Activated B cell treated with CpG ODN at 0.5 μM for 24 hours (primary cell): ENCODE results near the gene RNASE7. TPM values are rescaled to one million over a fixed set of nuclear protein-coding genes. Genes with fewer than 3 reads are reported as not detected.

Experiments used
- ATAC-seq: fragments of 200-7000 bp; cut with Tn5 transposase; one replicate; pipeline ENCODE4 v1.10.0; 2021; ENCODE audit warnings: low read depth, mild to moderate bottlenecking, moderate library complexity
- CTCF ChIA-PET: fragments of 350-600 bp; sonication (Branson Sonifier 250); formaldehyde crosslinking; loops from one replicate; lab custom pipeline; 2021; ENCODE audit warnings: antibody characterized with exemption; lab: Charles Lee
- POLR2A ChIA-PET: fragments of 350-600 bp; sonication (Branson Sonifier 250); formaldehyde crosslinking; loops from one replicate; lab custom pipeline; 2021; ENCODE audit warnings: antibody characterized with exemption; lab: Charles Lee
- DNase-seq: peaks from one replicate; pipeline ENCODE4 v3.0.0; 2022
- H3K27ac Mint-ChIP-seq: one replicate; pipeline ENCODE4 v1.8.0; 2020; ENCODE audit warnings: mixed read lengths
- H3K27me3 Mint-ChIP-seq: one replicate; pipeline ENCODE4 v1.8.0; 2021; ENCODE audit warnings: mixed read lengths
- H3K36me3 Mint-ChIP-seq: one replicate; pipeline ENCODE4 v1.8.0; 2021; ENCODE audit warnings: low read depth, mixed read lengths
- H3K4me1 Mint-ChIP-seq: one replicate; pipeline ENCODE4 v1.8.0; 2021; ENCODE audit warnings: mixed read lengths
- H3K4me3 Mint-ChIP-seq: one replicate; pipeline ENCODE4 v1.8.0; 2020; ENCODE audit warnings: mild to moderate bottlenecking, mixed read lengths
- H3K9me3 Mint-ChIP-seq: one replicate; pipeline ENCODE4 v1.8.0; 2020; ENCODE audit warnings: mixed read lengths
- CTCF ChIP-seq: fragments of 200-600 bp; IDR thresholded peaks from one replicate; pipeline ENCODE4 v1.8.0; 2022; ENCODE audit warnings: antibody characterized with exemption, mild to moderate bottlenecking
- intact Hi-C: fragments of 100-400 bp; cut with micrococcal nuclease; formaldehyde crosslinking; loops from one replicate; pipeline ENCODE4 v1.15.1; 2024
- total RNA-seq: library from RNA; stranded (reverse); gene quantifications from 2 replicates; pipeline ENCODE4 v1.2.3, GENCODE V29; 2022

The RNASE7 gene
- total RNA-seq, 1 donor from 2014 or later: not detected

GRCh38 chr14:21011136-21011535, 31.0 kb upstream of the RNASE7 start:
- H3K9me3 Mint-ChIP-seq: no peaks in the 10 kb centered on the region
- TF ChIP-seq CTCF: no peak
- ChIA-PET CTCF (interaction anchor here (1.1 to 12.2 kb wide), 5 partner anchors 21 to 95 kb away, joined by 3 to 257 read pairs (median 15); partner anchors contain the start of genes TMEM253 and ZNF219), POLR2A (interaction anchor here (1.3 to 1.9 kb wide), 2 partner anchors 60 to 93 kb away, joined by 3 to 4 read pairs; no protein-coding TSS in a partner anchor)
- no peak for ATAC-seq
- no peak for DNase-seq
- H3K27ac Mint-ChIP-seq: no peak overlapping the region
- H3K4me3 Mint-ChIP-seq: no peak overlapping the region
- H3K36me3 Mint-ChIP-seq: no peaks in the 10 kb centered on the region
- H3K4me1 Mint-ChIP-seq: no peaks in the 10 kb centered on the region
- intact Hi-C loops: no loop called here
- H3K27me3 Mint-ChIP-seq: peaks cover 29% of the 10 kb centered on the region

- DNase-seq: peak; percentile 52
- H3K27me3 Mint-ChIP-seq: peaks cover 37% of the 10 kb centered on the region
- H3K9me3 Mint-ChIP-seq: no peaks in the 10 kb centered on the region
- no peak overlapping the region for H3K4me3 Mint-ChIP-seq
- H3K27ac Mint-ChIP-seq: no peak overlapping the region
- intact Hi-C loops: loop anchor here (1.0 kb wide), 6 partner anchors 10 to 543 kb away; no protein-coding TSS in a partner anchor
- ATAC-seq: peak; percentile 64
- ChIA-PET CTCF (interaction anchor here (0.8 to 12.2 kb wide), 31 partner anchors 9 to 542 kb away, joined by 3 to 257 read pairs (median 7); partner anchors contain the start of genes ARHGEF40, NDRG2, RNASE13 and RNASE7), POLR2A (interaction anchor here (0.6 to 2.5 kb wide), 6 partner anchors 18 to 334 kb away, joined by 3 to 19 read pairs (median 4); partner anchors contain the start of gene ARHGEF40)
- no peaks in the 10 kb centered on the region for H3K4me1 Mint-ChIP-seq
- H3K36me3 Mint-ChIP-seq: peaks cover 8% of the 10 kb centered on the region
- TF ChIP-seq CTCF: peak; percentile 48
Observed at GRCh38 chr14:21014761-21015190, 27.4 kb upstream of the RNASE7 start.

DNA sequence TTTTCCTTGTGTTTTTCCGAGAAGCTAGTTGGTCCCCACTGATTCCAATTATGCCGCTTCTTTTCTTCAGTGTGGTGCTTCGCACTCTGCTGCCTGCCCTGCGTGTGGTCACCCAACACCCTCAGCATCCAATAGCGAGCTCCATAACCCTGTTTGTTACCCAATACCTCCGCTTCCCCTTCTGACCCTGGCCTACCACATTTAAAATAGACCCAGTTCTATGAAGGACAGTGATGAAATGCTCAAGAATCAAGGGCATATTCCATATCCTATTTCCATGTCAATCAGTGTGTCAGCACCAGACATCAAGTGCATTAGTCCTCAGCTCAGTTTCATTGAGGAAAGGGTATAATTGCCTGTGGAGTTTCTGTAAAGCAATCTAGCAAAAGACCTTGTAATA, 26.9 kb upstream of the RNASE7 start:
- no peak for TF ChIP-seq CTCF
- H3K36me3 Mint-ChIP-seq: peaks cover 8% of the 10 kb centered on the region
- CTCF ChIA-PET: interaction anchor here (0.9 to 12.2 kb wide), 28 partner anchors 9 to 541 kb away, joined by 3 to 257 read pairs (median 7); partner anchors contain the start of genes ARHGEF40, NDRG2, RNASE13 and RNASE7
- ATAC-seq (no peak), DNase-seq (no peak)
- H3K9me3 Mint-ChIP-seq: no peaks in the 10 kb centered on the region
- no peaks in the 10 kb centered on the region for H3K4me1 Mint-ChIP-seq
- POLR2A ChIA-PET: interaction anchor here (0.9 to 2.5 kb wide), 5 partner anchors 18 to 89 kb away, joined by 3 to 19 read pairs (median 5); partner anchors contain the start of gene ARHGEF40
- H3K4me3 Mint-ChIP-seq: no peak overlapping the region
- H3K27me3 Mint-ChIP-seq: peaks cover 38% of the 10 kb centered on the region
- H3K27ac Mint-ChIP-seq: no peak overlapping the region
- intact Hi-C loops: no loop called here

GRCh38 chr14:21016413-21017190, 25.6 kb upstream of the RNASE7 start:
- H3K9me3 Mint-ChIP-seq: no peaks in the 10 kb centered on the region
- TF ChIP-seq CTCF: no peak
- peaks cover 36% of the 10 kb centered on the region for H3K27me3 Mint-ChIP-seq
- ATAC-seq (no peak), DNase-seq (no peak)
- H3K4me1 Mint-ChIP-seq: no peaks in the 10 kb centered on the region
- H3K4me3 Mint-ChIP-seq: no peak overlapping the region
- H3K36me3 Mint-ChIP-seq: peaks cover 8% of the 10 kb centered on the region
- ChIA-PET CTCF (interaction anchor here (0.7 to 12.2 kb wide), 8 partner anchors 19 to 90 kb away, joined by 3 to 257 read pairs (median 26); partner anchors contain the start of genes RNASE7, TMEM253 and ZNF219), POLR2A (no interaction called here)
- intact Hi-C loops: no loop called here
- H3K27ac Mint-ChIP-seq: no peak overlapping the region
